ENCODE data around the gene ENDOG. TPM values are rescaled to one million over a fixed set of nuclear protein-coding genes. Genes with fewer than 3 reads are reported as not detected.

ENDOG gene
- total RNA-seq, 1 donor from 2014 or later: 17.8 TPM

DNA sequence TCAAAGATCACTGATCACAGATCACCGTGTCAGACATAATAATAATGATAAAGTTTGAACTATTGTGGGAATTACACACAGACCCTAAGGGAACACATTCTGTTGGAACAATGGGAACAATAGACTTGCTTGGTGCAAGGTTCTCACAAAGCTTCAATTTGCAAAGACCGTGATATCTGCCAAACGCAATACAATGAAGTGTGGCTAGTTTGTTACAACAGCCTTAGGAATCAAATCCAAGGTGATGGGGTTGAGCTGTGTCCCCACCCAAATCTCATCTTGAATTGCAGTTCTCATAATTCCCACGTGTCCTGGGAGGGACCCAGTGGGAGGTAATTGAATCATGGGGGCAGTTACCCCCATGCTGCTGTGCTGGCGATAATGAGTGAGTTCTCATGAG, 42.6 kb downstream of the ENDOG start:
- Histone ChIP-seq H3K27ac (ENCODE audit: low read depth, low read length) (no peak overlapping the region), H3K79me2 (ENCODE audit: insufficient read depth, low read length) (no peaks in the 10 kb centered on the region), H3K4me3 (ENCODE audit: insufficient read depth, low read depth, low read length) (no peak overlapping the region), H3K4me1 (ENCODE audit: insufficient read depth, low read length) (no peaks in the 10 kb centered on the region), H4K20me1 (ENCODE audit: insufficient read depth, low read length) (no peaks in the 10 kb centered on the region), H3K4me2 (ENCODE audit: low read length) (no peak overlapping the region), H3K9ac (ENCODE audit: low read length) (no peak overlapping the region), H3K36me3 (ENCODE audit: insufficient read depth, low read length) (no peaks in the 10 kb centered on the region), H3K27me3 (ENCODE audit: insufficient read depth, low read length) (no peaks in the 10 kb centered on the region), H2AFZ (ENCODE audit: low read depth, low read length) (no peak overlapping the region), H3K9me3 (ENCODE audit: insufficient read depth, low read depth, low read length) (no peaks in the 10 kb centered on the region)
- no peaks in the 10 kb centered on the region for H3K27me3 Mint-ChIP-seq (ENCODE audit: low read depth, unreplicated experiment)
- H3K4me1 Mint-ChIP-seq (ENCODE audit: low read depth, unreplicated experiment): peaks cover 3% of the 10 kb centered on the region
- no peak overlapping the region for H3K27ac Mint-ChIP-seq (ENCODE audit: unreplicated experiment)
- no peak for TF ChIP-seq EZH2 (IDR thresholded peaks at IDR 0.05; ENCODE audit: insufficient read depth, low read length)
- TF ChIP-seq, protein P1, sequence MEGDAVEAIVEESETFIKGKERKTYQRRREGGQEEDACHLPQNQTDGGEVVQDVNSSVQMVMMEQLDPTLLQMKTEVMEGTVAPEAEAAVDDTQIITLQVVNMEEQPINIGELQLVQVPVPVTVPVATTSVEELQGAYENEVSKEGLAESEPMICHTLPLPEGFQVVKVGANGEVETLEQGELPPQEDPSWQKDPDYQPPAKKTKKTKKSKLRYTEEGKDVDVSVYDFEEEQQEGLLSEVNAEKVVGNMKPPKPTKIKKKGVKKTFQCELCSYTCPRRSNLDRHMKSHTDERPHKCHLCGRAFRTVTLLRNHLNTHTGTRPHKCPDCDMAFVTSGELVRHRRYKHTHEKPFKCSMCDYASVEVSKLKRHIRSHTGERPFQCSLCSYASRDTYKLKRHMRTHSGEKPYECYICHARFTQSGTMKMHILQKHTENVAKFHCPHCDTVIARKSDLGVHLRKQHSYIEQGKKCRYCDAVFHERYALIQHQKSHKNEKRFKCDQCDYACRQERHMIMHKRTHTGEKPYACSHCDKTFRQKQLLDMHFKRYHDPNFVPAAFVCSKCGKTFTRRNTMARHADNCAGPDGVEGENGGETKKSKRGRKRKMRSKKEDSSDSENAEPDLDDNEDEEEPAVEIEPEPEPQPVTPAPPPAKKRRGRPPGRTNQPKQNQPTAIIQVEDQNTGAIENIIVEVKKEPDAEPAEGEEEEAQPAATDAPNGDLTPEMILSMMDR (IDR thresholded peaks at IDR 0.05; ENCODE audit: insufficient read depth, low read depth, low read length): no peak
- DNase-seq (ENCODE audit: low read depth): no peak
- H3K4me3 Mint-ChIP-seq (ENCODE audit: unreplicated experiment): no peak overlapping the region
- peaks cover 2% of the 10 kb centered on the region for H3K36me3 Mint-ChIP-seq (ENCODE audit: low read depth, unreplicated experiment)
- no peak for FAIRE-seq
- no peaks in the 10 kb centered on the region for H3K9me3 Mint-ChIP-seq (ENCODE audit: unreplicated experiment)

DNA sequence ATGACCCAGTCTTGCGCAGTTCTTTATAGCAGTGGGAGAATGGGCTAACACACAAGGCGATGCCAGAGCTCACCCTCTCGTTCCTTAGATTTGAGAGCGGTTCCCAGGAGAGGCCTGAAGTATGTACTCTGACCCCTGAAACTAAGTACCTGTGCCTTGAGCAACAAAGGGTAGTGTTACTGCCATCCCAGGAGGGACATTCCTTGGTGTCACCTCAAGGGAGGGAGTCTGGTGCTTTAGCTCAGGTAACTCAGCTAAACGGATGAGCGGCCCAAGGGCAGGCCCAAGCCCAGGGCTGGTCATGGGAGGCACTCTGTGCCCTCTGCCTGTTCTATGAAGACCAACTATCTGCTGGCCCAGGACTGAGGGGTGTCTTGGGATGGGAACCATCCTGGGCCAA, 43.2 kb downstream of the ENDOG start:
- no peaks in the 10 kb centered on the region for H3K27me3 ChIP-seq (ENCODE audit: insufficient read depth, low read length)
- H3K9ac ChIP-seq (ENCODE audit: low read length): no peak overlapping the region
- DNase-seq (ENCODE audit: low read depth) (no peak), FAIRE-seq (no peak)
- TF ChIP-seq, protein P1 (IDR thresholded peaks at IDR 0.05; ENCODE audit: insufficient read depth, low read depth, low read length): no peak
- no peak for TF ChIP-seq EZH2 (IDR thresholded peaks at IDR 0.05; ENCODE audit: insufficient read depth, low read length)
- Mint-ChIP-seq H3K4me1 (ENCODE audit: low read depth, unreplicated experiment) (peaks cover 3% of the 10 kb centered on the region), H3K27ac (ENCODE audit: unreplicated experiment) (no peak overlapping the region), H3K4me3 (ENCODE audit: unreplicated experiment) (no peak overlapping the region), H3K27me3 (ENCODE audit: low read depth, unreplicated experiment) (no peaks in the 10 kb centered on the region), H3K36me3 (ENCODE audit: low read depth, unreplicated experiment) (peaks cover 2% of the 10 kb centered on the region), H3K9me3 (ENCODE audit: unreplicated experiment) (no peaks in the 10 kb centered on the region)
- H3K27ac ChIP-seq (ENCODE audit: low read depth, low read length): no peak overlapping the region
- no peaks in the 10 kb centered on the region for H3K4me1 ChIP-seq (ENCODE audit: insufficient read depth, low read length)
- no peak overlapping the region for H3K4me3 ChIP-seq (ENCODE audit: insufficient read depth, low read depth, low read length)
- H3K79me2 ChIP-seq (ENCODE audit: insufficient read depth, low read length): no peaks in the 10 kb centered on the region
- no peaks in the 10 kb centered on the region for H3K36me3 ChIP-seq (ENCODE audit: insufficient read depth, low read length)
- H2AFZ ChIP-seq (ENCODE audit: low read depth, low read length): no peak overlapping the region
- no peak overlapping the region for H3K4me2 ChIP-seq (ENCODE audit: low read length)
- no peaks in the 10 kb centered on the region for H3K9me3 ChIP-seq (ENCODE audit: insufficient read depth, low read depth, low read length)
- H4K20me1 ChIP-seq (ENCODE audit: insufficient read depth, low read length): no peaks in the 10 kb centered on the region

DNA sequence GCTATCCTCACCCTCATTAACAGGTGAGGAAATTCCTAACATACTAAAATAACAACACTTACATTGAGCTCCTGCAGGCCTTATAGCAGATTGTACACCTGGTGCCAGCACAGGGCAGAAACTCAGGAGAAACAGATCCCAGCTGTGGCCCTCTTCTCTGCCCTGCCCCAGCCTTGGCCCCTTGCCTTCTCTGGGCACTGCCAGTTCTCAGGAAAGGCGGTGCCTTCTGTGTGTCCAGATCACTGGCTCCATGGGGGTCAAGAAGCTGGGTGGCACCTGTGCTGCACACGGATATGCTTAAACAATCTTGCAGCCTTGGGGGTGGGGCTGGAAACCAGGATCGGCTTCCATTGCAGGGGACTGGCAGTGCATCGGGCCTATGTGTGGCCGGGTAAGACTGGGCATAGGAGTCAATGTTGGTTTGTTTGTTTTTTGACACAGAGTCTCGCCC, 44.1 kb downstream of the ENDOG start:
- no peak overlapping the region for H3K27ac Mint-ChIP-seq (ENCODE audit: unreplicated experiment)

More for the DNA sequence above, 44.1 kb downstream of the ENDOG start:
- H3K9me3 Mint-ChIP-seq (ENCODE audit: unreplicated experiment): no peaks in the 10 kb centered on the region
- Histone ChIP-seq H3K9me3 (ENCODE audit: insufficient read depth, low read depth, low read length) (no peaks in the 10 kb centered on the region), H3K27me3 (ENCODE audit: insufficient read depth, low read length) (no peaks in the 10 kb centered on the region), H2AFZ (ENCODE audit: low read depth, low read length) (no peak overlapping the region), H3K9ac (ENCODE audit: low read length) (no peak overlapping the region), H3K36me3 (ENCODE audit: insufficient read depth, low read length) (no peaks in the 10 kb centered on the region), H3K79me2 (ENCODE audit: insufficient read depth, low read length) (no peaks in the 10 kb centered on the region), H3K27ac (ENCODE audit: low read depth, low read length) (no peak overlapping the region), H4K20me1 (ENCODE audit: insufficient read depth, low read length) (no peaks in the 10 kb centered on the region), H3K4me2 (ENCODE audit: low read length) (no peak overlapping the region), H3K4me3 (ENCODE audit: insufficient read depth, low read depth, low read length) (no peak overlapping the region), H3K4me1 (ENCODE audit: insufficient read depth, low read length) (no peaks in the 10 kb centered on the region)
- H3K36me3 Mint-ChIP-seq (ENCODE audit: low read depth, unreplicated experiment): no peaks in the 10 kb centered on the region
- H3K27me3 Mint-ChIP-seq (ENCODE audit: low read depth, unreplicated experiment): no peaks in the 10 kb centered on the region
- no peak for FAIRE-seq
- peaks cover 3% of the 10 kb centered on the region for H3K4me1 Mint-ChIP-seq (ENCODE audit: low read depth, unreplicated experiment)
- no peak overlapping the region for H3K4me3 Mint-ChIP-seq (ENCODE audit: unreplicated experiment)
- DNase-seq (ENCODE audit: low read depth): no peak
- TF ChIP-seq, protein P1 (IDR thresholded peaks at IDR 0.05; ENCODE audit: insufficient read depth, low read depth, low read length): no peak
- TF ChIP-seq EZH2 (IDR thresholded peaks at IDR 0.05; ENCODE audit: insufficient read depth, low read length): no peak

Data from astrocyte (in vitro differentiated cells and primary cell).